HUDEP-2 (cell line): ENCODE measurements around the gene CXCL11.
"Not testable (repeated sequence)": the region's sequence is repeated elsewhere in the genome, so short reads cannot be mapped to it uniquely, and the experiment has no call there.

Source experiments
- DNase-seq, 76 experiments: peaks; one replicate each; lab custom pipeline; 2025; ENCODE audit not compliant: unreplicated experiment in 76 of 76; lab: John Stamatoyannopoulos, UW

The CXCL11 gene

GRCh38 chr4:76044686-76045085 lies 8.8 kb upstream of the CXCL11 start:
- DNase-seq: not testable (repeated sequence)

- DNase-seq: not testable (repeated sequence)
Measured at GRCh38 chr4:76043306-76043705, 7.4 kb upstream of the CXCL11 start.

GRCh38 chr4:76042241-76042998 lies 6.5 kb upstream of the CXCL11 start:
- DNase-seq: not testable (repeated sequence)

- no peak for DNase-seq
Measured at GRCh38 chr4:76036855-76037254, 985 bp upstream of the CXCL11 start.

GRCh38 chr4:76035141-76035540 lies 729 bp downstream of the CXCL11 start:
- DNase-seq: no peak

GRCh38 chr4:76029300-76029699 lies 6.6 kb downstream of the CXCL11 start:
- no peak for DNase-seq

- peak in 2 of 76 experiments; percentile 5 to 6 for DNase-seq
Measured at GRCh38 chr4:76028350-76028765, 7.5 kb downstream of the CXCL11 start.

GRCh38 chr4:76024065-76024464 lies 11.8 kb downstream of the CXCL11 start:
- no peak for DNase-seq

- DNase-seq: no peak
Measured at GRCh38 chr4:76023389-76023788, 12.5 kb downstream of the CXCL11 start, which contains the start of gene CXCL10. CXCL10 (minus strand) TSS chr4:76023497; CDS start chr4:76023431, 66 bp downstream.

- DNase-seq: no peak
Measured at GRCh38 chr4:76022677-76023076, 13.2 kb downstream of the CXCL11 start.

GRCh38 chr4:76022031-76022430 lies 13.8 kb downstream of the CXCL11 start:
- no peak for DNase-seq

GRCh38 chr4:76017056-76017686 lies 18.7 kb downstream of the CXCL11 start:
- no peak for DNase-seq

GRCh38 chr4:76016393-76016792 lies 19.5 kb downstream of the CXCL11 start:
- no peak for DNase-seq

GRCh38 chr4:76013540-76013939 lies 22.3 kb downstream of the CXCL11 start:
- DNase-seq: no peak

GRCh38 chr4:76012388-76012801 lies 23.5 kb downstream of the CXCL11 start:
- no peak for DNase-seq

GRCh38 chr4:76011700-76012387 lies 24.0 kb downstream of the CXCL11 start:
- no peak for DNase-seq

- DNase-seq: no peak
Measured at GRCh38 chr4:76011018-76011670, 24.7 kb downstream of the CXCL11 start.

GRCh38 chr4:76010576-76010975 lies 25.3 kb downstream of the CXCL11 start:
- DNase-seq: no peak

- DNase-seq: no peak
Measured at GRCh38 chr4:76009311-76009710, 26.6 kb downstream of the CXCL11 start.

- no peak for DNase-seq
Measured at GRCh38 chr4:76007089-76007862, 28.6 kb downstream of the CXCL11 start, which contains the start of gene CXCL9. CXCL9 (minus strand) TSS chr4:76007509; CDS start chr4:76007449, 60 bp downstream.
